Right cardiac atrium (tissue), 5 donors: ENCODE results near the gene TSFM. TPM values are rescaled to one million over a fixed set of nuclear protein-coding genes. Genes with fewer than 3 reads are reported as not detected.

Source experiments
- ATAC-seq, 2 donors: fragments of 200-7000 bp; cut with Tn5 transposase; one replicate each; pipeline versions ENCODE4 v1.8.0 to v1.9.1; 2020; ENCODE audit warnings: moderate library complexity in 2 of 2, mild to moderate bottlenecking in 1 of 2
- DNase-seq, 3 donors: peaks; one replicate each; pipeline ENCODE4 v3.0.0-alpha.2; 2020
- H3K27ac ChIP-seq: one replicate; pipeline ENCODE4 v1.5.1; 2013; ENCODE audit warnings: mild to moderate bottlenecking, low read length, control low read depth, moderate library complexity
- H3K27me3 ChIP-seq: one replicate; pipeline ENCODE4 v1.6.1; 2013; ENCODE audit not compliant: control insufficient read depth, insufficient read depth
- H3K4me1 ChIP-seq: one replicate; pipeline ENCODE4 v1.6.1; 2013; ENCODE audit warnings: low read length; ENCODE audit not compliant: control insufficient read depth, insufficient read depth
- H3K4me3 ChIP-seq: one replicate; pipeline ENCODE4 v1.5.1; 2013; ENCODE audit warnings: low read length, control low read depth
- H3K9me3 ChIP-seq: one replicate; pipeline ENCODE4 v1.6.1; 2013; ENCODE audit warnings: low read length; ENCODE audit not compliant: control insufficient read depth
- WGBS: extraction: QIAGEN DNeasy Blood & Tissue Kit; methylation state at CpG from one replicate; pipeline ENCODE4 v1.1.7; 2013; 5-methylcytosine and 5-hydroxymethylcytosine counted together
- intact Hi-C, 4 donors: fragments of 100-400 bp; cut with DNase I; formaldehyde crosslinking; loops; one replicate each; pipeline versions ENCODE4 v1.11.0 to v1.14.0; 2022 to 2023
- long read RNA-seq, 4 donors: library from polyadenylated mRNA; unstranded; transcript quantifications; one replicate each; pipeline ENCODE4 v2.0.0, GENCODE V29; 2020 to 2021
- polyA plus RNA-seq: library from polyadenylated mRNA; stranded (reverse); fragments of 200-250 nt; gene quantifications from one replicate; pipeline ENCODE4 v1.2.3, GENCODE V29; 2013
- total RNA-seq, 4 donors: library from RNA; stranded (reverse); fragmentation: NEBNext Ultra II Directional; extraction: Animal tissue kit (Norgen Biotek cat#: 25700); gene quantifications; one replicate each; pipeline ENCODE4 v1.2.1, GENCODE V29; 2021
- donor health status: healthy with polysubstance abuse.
- donor health status: DM: no; HTN: yes; CAD: no.
- donor health status: DM: no; HTN: no; CAD: no.
- donor health status: DM: no; HTN: yes; CAD: no; lungs with severe emphysema.
- donor health status: DM: yes; HTN: yes; CAD: no.

Gene TSFM
- total RNA-seq (10 to 100 TPM; 28.9 to 36.1 (median 33.0) TPM), polyA plus RNA-seq (50.7 TPM)
- long read RNA-seq, donor 1, transcript TSFM-208 (6 exons, 651 nt), result minor isoform, 7 of 34 reads
- long read RNA-seq, donor 1, transcript TSFM-204 (6 exons, 2,192 nt), result major isoform, 21 of 34 reads
- long read RNA-seq, donor 1, partial matches to known transcripts, result 1 of 34 reads
- long read RNA-seq, donor 1, other reads (novel, unspliced or antisense), result 2 of 34 reads
- long read RNA-seq, donor 2, transcript TSFM-208 (6 exons, 651 nt), result minor isoform, 6 of 31 reads
- long read RNA-seq, donor 2, transcript TSFM-204 (6 exons, 2,192 nt), result major isoform, 22 of 31 reads
- long read RNA-seq, donor 2, partial matches to known transcripts, result 0 of 31 reads
- long read RNA-seq, donor 2, other reads (novel, unspliced or antisense), result 2 of 31 reads
- long read RNA-seq, donor 3, transcript TSFM-208 (6 exons, 651 nt), result minor isoform, 20 of 69 reads
- long read RNA-seq, donor 3, transcript TSFM-204 (6 exons, 2,192 nt), result major isoform, 41 of 69 reads
- long read RNA-seq, donor 3, partial matches to known transcripts, result 0 of 69 reads
- long read RNA-seq, donor 3, other reads (novel, unspliced or antisense), result 7 of 69 reads
- long read RNA-seq, donor 4, transcript TSFM-204 (6 exons, 2,192 nt), result major isoform, 10 of 14 reads
- long read RNA-seq, donor 4, partial matches to known transcripts, result 0 of 14 reads
- long read RNA-seq, donor 4, other reads (novel, unspliced or antisense), result 1 of 14 reads

DNA sequence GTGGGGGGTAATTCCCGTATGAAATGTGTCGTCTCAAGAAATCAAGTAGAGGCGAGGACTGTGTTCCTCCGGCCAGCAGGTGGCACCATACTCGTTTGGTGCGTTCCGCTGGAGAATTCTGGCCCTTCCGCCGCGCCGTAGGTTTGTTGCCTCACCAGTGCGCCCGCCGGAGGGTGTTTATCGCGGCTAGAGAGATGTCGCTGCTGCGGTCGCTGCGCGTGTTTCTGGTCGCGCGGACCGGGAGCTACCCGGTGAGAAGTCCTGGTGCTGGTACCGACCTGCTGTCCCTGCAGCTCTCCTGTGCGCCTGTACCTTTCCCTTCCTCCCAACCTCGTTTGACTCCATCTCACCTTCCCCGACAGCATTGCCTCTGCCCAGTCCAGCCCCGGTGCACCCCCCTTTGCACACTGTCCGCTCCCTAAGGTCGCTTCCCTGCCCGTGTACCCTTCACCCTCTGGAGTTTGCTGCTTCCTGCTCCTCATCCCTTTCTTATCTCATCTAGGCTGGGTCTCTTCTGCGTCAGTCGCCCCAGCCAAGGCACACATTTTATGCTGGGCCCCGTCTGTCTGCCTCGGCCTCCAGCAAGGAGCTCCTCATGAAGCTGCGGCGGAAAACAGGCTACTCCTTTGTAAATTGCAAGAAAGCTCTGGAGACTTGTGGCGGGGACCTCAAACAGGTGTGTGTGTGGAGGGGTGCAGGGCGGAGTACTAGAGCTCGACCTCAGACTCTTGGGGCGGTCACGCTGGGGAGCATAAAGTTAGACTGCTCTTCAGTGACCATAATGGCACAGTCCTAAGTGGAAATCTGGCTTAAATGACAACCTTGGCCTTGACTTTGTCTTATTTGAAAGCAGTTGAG is at the start of gene TSFM:
TSS of gene TSFM (plus strand) at position 180 of the 858 bp plus-strand sequence. CDS start at position 195, 15 bp downstream.
- ATAC-seq, result peak; percentile 84 to 92
- peak within 1 kb of the TSS; percentile 32 for H3K27ac ChIP-seq
- H3K4me1 ChIP-seq, result no peaks in the 10 kb centered on the region
- under 1% methylated on average over 45 of the region's 45 CpGs for WGBS
- H3K27me3 ChIP-seq, result no peaks in the 10 kb centered on the region
- DNase-seq, result peak; percentile 97 to 99 (median 99)
- intact Hi-C loops, result no loop called here
- peak within 1 kb of the TSS; percentile 87 for H3K4me3 ChIP-seq
- no peaks in the 10 kb centered on the region for H3K9me3 ChIP-seq

DNA sequence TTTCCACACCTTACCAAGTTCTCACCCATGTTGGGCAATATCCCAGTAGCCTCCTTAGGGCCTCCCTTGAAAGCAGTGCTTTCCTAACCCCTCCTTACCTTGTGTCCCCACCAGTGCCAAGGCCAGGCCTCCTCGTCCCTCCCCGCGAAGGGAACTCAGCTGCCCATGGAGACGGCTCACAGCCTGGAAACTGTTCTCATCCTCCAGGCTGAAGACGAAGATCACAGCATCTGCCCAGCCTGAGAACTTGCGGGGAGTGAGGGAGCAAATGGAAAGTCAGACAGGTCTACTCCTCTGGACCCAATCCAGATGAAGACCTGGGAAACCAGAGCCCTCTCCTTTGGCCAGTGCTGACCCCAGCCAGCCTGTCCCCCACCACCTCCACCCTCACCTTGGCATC is 48.7 kb upstream of the TSFM start:
- H3K27ac ChIP-seq, result no peak overlapping the region
- H3K9me3 ChIP-seq, result no peaks in the 10 kb centered on the region
- no peaks in the 10 kb centered on the region for H3K27me3 ChIP-seq
- no peak overlapping the region for H3K4me3 ChIP-seq
- DNase-seq (no peak), ATAC-seq (no peak)
- peaks cover 11% of the 10 kb centered on the region for H3K4me1 ChIP-seq
- intact Hi-C loops, result no loop called here
- WGBS, result 78% methylated on average over 6 of the region's 6 CpGs

DNA sequence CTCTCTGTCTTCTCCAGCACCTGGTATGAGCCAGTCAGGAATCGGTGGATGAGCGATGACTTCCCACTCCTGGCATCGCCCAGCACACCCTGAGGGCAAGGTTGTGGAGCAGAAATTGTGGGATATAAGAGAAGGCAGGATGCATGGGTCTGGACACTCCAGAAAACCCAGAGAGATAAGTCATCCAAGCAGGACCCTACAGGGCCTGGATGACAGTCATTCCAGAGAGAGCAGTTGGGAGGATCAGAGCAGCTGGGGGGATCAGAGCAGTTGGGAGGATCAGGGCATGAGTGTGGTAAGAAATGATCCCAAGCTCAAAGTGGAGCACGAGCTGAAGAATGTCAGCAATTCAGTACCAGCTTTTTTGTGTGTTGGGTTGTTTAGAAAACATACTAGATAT is 48.0 kb upstream of the TSFM start:
- ATAC-seq (no peak), DNase-seq (no peak)
- WGBS, result 82% methylated on average over 4 of the region's 4 CpGs
- Histone ChIP-seq H3K4me1 (peaks cover 11% of the 10 kb centered on the region), H3K9me3 (no peaks in the 10 kb centered on the region), H3K4me3 (no peak overlapping the region), H3K27me3 (no peaks in the 10 kb centered on the region), H3K27ac (no peak overlapping the region)
- intact Hi-C loops, result no loop called here

GRCh38 chr12:57735198-57735855 is 47.3 kb upstream of the TSFM start:
- Histone ChIP-seq H3K4me3 (peak overlapping the region; percentile 13), H3K27ac (no peak overlapping the region), H3K9me3 (no peaks in the 10 kb centered on the region), H3K4me1 (peaks cover 11% of the 10 kb centered on the region), H3K27me3 (no peaks in the 10 kb centered on the region)
- intact Hi-C loops, result no loop called here
- ATAC-seq (no peak), DNase-seq (no peak)
- 23% methylated on average over 8 of the region's 8 CpGs for whole genome bisulfite sequencing

GRCh38 chr12:57735952-57736740 is 46.4 kb upstream of the TSFM start:
- 16% methylated on average over 49 of the region's 49 CpGs for WGBS
- Histone ChIP-seq H3K27me3 (no peaks in the 10 kb centered on the region), H3K27ac (no peak overlapping the region), H3K9me3 (no peaks in the 10 kb centered on the region), H3K4me3 (peak overlapping the region; percentile 13), H3K4me1 (peaks cover 11% of the 10 kb centered on the region)
- ATAC-seq (peak in 1 of 2 donors; percentile 21), DNase-seq (peak in 1 of 3 donors; percentile 71)
- intact Hi-C loops, result no loop called here

DNA sequence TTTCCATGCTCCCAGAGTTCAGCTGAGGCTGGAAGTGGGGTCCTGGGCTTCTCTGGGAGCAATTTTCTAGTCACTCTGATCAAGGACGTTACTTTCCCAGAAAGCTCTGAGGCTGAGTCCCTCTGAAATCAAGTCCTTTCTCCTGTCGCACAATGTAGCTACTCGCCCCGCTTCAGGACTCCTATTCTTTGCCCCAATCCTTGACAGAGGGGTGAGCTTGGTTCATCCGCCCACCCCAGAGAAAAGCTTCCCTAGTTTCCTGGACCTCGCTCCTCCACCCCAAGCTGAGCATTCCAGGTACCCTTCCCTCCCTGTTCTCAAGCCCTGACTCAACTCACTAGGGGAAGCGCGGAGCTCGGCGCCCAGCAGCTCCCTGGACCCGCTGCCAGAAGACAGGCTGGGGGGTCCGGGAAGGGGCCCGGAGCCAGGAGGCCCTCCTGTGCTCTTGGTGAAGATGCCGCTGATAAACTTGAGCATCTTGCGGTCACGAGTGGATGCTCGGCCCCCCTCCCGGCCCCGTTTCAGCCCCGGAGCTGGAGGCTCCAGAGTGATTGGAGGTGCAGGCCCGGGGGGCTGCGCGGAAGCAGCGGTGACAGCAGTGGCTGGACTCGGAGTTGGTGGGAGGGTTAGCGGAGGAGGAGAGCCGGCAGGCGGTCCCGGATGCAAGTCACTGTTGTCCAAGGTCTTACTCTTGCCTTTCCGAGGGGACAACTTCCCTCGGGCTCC is 45.7 kb upstream of the TSFM start:
- H3K4me1 ChIP-seq, result peaks cover 11% of the 10 kb centered on the region
- DNase-seq (no peak), ATAC-seq (no peak)
- H3K9me3 ChIP-seq, result no peaks in the 10 kb centered on the region
- H3K4me3 ChIP-seq, result peak overlapping the region; percentile 40
- intact Hi-C loops, result no loop called here
- no peak overlapping the region for H3K27ac ChIP-seq
- WGBS, result 15% methylated on average over 31 of the region's 31 CpGs
- no peaks in the 10 kb centered on the region for H3K27me3 ChIP-seq

GRCh38 chr12:57737467-57738460 is 44.8 kb upstream of the TSFM start:
- peaks cover 11% of the 10 kb centered on the region for H3K4me1 ChIP-seq
- H3K4me3 ChIP-seq, result peak overlapping the region; percentile 40
- DNase-seq (peak in 2 of 3 donors; percentile 60 to 71), ATAC-seq (peak in 1 of 2 donors; percentile 7)
- H3K9me3 ChIP-seq, result no peaks in the 10 kb centered on the region
- intact Hi-C loops, result no loop called here
- H3K27me3 ChIP-seq, result no peaks in the 10 kb centered on the region
- 14% methylated on average over 110 of the region's 110 CpGs for WGBS
- no peak overlapping the region for H3K27ac ChIP-seq

DNA sequence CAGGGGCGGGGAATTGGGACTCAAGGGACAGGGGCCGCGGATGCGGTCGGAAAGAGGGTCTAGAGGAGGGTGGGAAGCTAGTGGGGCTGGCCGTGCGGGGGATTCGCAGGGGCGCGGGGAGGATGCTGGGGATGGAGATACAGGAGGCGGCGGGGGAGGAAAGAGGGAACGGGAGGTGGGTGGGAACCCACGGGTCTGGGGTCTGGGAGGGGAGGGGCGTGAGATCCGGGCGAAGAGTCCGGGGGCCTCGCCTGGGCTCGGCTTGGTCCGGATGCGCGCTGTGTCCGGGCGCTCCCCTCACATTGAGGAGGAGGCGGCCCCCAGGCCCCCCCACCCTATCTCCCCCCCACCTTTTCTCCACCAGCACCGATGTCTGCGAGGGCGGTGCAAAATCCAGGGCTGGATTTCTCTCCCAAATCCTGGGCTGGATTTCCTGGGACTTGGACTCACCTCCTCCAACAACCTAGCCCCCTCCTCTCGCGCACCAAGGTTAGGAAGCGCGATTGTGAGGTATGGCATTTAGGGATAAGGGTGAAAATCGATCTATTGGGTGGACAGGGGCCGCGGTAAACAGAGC is 43.8 kb upstream of the TSFM start, which contains the start of gene AGAP2:
TSS of gene AGAP2 (minus strand) at position 82 of the 577 bp plus-strand sequence. CDS start 496 bp downstream, outside the sequence.
- DNase-seq (no peak), ATAC-seq (no peak)
- H3K4me1 ChIP-seq, result peaks cover 11% of the 10 kb centered on the region
- H3K9me3 ChIP-seq, result no peaks in the 10 kb centered on the region
- intact Hi-C loops, result no loop called here
- WGBS, result 13% methylated on average over 36 of the region's 36 CpGs
- no peak within 1 kb of the TSS for H3K27ac ChIP-seq
- no peaks in the 10 kb centered on the region for H3K27me3 ChIP-seq
- H3K4me3 ChIP-seq, result peak within 1 kb of the TSS; percentile 40
